C4-2B (cell line): Measurements from ENCODE around the gene TXNDC9.
"Not testable (repeated sequence)": the region's sequence is repeated elsewhere in the genome, so short reads cannot be mapped to it uniquely, and the experiment has no call there.

Experiments
- H3K27ac ChIP-seq: fragments of 450-650 bp; 2 replicates; pipeline ENCODE4 v1.5.1; 2017
- ZFX ChIP-seq: fragments of 450-650 bp; IDR thresholded peaks from 2 replicates; pipeline ENCODE4 v1.6.1; 2017
- TF ChIP-seq, protein P1 (sequence below): fragments of 450-650 bp; conservative IDR thresholded peaks from 2 replicates; pipeline ENCODE4 v1.5.1; 2017; ENCODE audit warnings: mild to moderate bottlenecking

TXNDC9 gene

DNA sequence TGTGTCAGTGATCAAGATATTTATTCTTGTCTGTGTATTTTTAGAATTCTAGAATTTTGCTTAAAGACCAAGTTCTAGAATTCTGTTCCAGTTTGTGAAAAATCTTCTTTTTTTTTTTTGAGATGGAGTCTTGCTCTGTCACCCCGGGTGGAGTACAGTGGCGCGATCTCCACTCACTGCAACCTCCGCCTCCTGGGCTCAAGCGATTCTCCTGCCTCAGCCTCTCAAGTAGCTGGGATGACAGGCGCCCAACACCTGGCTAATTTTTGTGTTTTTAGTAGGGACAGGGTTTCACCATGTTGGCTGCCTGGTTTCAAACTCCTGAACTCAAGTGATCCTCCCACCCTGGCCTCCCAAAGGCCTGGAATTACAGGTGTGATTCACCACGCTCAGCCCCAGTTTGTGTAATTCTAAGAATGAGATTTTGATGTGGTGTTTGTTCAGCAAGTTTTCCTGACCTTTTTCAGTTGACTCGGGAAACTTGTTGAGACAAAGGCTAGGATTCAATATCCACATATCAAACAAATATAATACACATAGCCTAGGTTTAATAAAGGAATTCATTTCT lies 4.6 kb upstream of the TXNDC9 start:
- TF ChIP-seq ZFX = no peak
- TF ChIP-seq, protein P1, sequence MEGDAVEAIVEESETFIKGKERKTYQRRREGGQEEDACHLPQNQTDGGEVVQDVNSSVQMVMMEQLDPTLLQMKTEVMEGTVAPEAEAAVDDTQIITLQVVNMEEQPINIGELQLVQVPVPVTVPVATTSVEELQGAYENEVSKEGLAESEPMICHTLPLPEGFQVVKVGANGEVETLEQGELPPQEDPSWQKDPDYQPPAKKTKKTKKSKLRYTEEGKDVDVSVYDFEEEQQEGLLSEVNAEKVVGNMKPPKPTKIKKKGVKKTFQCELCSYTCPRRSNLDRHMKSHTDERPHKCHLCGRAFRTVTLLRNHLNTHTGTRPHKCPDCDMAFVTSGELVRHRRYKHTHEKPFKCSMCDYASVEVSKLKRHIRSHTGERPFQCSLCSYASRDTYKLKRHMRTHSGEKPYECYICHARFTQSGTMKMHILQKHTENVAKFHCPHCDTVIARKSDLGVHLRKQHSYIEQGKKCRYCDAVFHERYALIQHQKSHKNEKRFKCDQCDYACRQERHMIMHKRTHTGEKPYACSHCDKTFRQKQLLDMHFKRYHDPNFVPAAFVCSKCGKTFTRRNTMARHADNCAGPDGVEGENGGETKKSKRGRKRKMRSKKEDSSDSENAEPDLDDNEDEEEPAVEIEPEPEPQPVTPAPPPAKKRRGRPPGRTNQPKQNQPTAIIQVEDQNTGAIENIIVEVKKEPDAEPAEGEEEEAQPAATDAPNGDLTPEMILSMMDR = no peak
- no peak overlapping the region for H3K27ac ChIP-seq

DNA sequence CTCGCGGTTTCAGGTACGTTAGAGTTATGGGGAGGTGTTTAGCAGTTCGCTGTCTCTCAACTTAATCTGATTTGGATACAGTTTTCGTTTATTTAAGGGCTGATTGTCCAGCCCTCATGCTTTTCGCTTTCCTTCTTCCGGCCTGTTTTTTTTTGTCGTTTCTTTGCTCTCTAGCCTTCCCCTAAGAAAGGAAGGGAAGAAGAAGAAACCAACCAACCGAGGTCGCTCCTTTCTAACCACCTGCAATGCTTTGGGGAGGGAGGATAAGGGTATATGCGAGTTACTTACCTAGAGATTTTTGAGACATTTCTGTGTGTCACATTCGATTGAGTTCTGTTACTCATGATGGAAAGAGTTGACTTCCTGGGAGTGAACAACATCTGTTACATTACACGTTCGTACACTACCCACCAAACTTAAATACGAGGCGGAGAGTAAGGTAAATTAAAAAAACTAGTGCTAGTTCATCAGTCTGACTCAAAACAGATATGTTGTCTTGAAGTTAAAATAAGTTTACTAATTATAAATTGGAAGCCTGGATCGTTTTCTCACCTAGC lies 2.0 kb upstream of the TXNDC9 start:
- H3K27ac ChIP-seq = peak overlapping the region; percentile 86

DNA sequence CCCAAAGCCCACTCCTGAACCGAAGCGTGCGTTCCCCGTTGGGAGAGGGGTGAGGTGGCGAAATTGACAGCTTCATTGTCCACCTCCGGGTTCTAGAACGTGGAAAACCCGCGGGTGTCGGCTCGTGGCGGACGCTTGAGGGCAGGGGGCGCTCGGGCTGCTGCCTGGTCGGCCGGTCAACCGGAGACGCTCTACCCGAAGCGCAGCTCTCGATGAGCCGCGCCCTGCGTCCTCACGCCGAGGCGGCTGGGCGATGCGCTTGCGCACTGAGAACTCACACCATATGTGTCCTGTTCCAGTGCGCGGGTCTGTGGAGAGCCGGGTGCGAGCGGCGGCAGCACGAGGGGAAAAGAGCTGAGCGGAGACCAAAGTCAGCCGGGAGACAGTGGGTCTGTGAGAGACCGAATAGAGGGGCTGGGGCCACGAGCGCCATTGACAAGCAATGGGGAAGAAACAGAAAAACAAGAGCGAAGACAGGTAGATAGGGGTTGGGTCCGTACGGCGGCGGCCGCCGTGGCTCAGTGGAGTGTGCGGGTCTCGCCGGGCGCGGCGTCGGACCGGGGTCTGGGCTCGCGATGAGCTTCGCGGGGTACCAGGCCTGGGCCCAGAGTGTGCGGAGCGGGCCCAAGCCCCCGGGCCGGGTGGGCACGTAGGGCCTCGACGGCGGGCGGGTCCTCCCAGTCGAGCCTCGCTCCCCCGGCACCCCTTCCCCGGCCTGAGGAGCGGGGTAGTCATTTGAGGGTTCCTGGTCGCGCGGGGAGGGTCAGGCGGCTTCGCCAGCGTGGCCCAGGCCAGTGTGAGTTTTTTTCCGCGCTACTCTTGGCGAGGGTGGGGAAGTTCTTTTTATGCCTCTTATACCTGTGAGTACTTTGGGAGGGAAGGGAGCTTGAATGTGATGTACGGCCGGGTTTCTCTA lies 1.2 kb upstream of the TXNDC9 start, which contains the start of gene EIF5B:
EIF5B (plus strand) TSS at position 277 of the 916 bp plus-strand sequence; CDS start at position 443, 166 bp downstream.
- TF ChIP-seq, protein P1 = peak; percentile 91
- peak; percentile 48; the same call in 1 of the 2 replicates for TF ChIP-seq ZFX
- peak within 1 kb of the TSS; percentile 86 for H3K27ac ChIP-seq

More for the DNA sequence above, 2.0 kb upstream of the TXNDC9 start:
- no peak for TF ChIP-seq ZFX
- TF ChIP-seq, protein P1 = no peak

DNA sequence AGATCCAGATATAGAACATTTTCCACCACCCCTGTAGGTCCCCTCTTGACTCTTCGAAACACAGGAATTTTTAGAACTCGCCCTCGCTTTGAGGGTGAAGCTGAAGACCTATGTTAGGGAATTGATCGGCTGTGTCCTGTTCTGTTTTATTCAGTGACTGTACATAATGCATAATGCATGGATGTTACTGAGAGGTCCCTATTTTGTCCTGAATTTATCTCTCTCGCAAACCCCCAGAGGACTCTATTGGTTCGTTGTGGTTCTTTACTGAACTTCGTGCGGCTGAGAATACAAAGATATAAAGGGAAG lies 625 bp upstream of the TXNDC9 start:
- H3K27ac ChIP-seq = peak overlapping the region; percentile 86
- no peak for TF ChIP-seq ZFX
- TF ChIP-seq, protein P1 = no peak

DNA sequence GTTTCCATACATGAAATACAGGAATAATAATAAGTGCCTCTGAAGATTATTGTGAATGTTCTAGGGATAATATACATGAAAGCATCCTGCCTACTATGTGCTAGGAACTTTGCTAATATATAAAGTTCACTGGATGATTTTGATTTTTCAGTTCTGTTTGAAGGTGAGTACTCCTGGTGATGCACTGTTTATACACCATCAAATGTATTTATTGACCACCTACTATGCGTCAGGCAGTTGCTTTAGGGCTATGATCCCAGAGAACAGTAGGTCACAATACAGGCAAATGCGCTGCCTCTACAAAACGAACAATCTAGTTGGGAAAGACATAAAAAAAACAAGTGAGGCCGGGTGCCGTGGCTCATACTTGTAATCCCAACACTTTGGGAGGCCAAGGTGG lies 10.7 kb downstream of the TXNDC9 start:
- TF ChIP-seq ZFX = no peak
- TF ChIP-seq, protein P1 = no peak

DNA sequence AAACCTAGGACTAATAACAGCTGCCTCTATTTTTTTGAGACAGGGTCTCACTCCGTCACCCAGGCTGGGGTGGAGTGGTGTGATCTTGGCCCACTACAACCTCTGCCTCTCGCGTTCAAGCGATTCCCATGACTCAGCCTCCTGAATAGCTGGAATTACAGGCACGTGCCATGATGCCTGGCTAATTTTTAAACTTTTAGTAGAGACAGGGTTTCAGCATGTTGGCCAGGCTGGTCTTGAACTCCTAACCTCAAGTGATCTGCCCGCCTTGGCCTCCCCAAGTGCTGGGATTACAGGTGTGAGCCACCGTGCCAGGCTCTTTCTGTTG lies 18.3 kb downstream of the TXNDC9 start:
- not testable (repeated sequence) for H3K27ac ChIP-seq

More for the DNA sequence above, 10.7 kb downstream of the TXNDC9 start:
- no peak overlapping the region for H3K27ac ChIP-seq

DNA sequence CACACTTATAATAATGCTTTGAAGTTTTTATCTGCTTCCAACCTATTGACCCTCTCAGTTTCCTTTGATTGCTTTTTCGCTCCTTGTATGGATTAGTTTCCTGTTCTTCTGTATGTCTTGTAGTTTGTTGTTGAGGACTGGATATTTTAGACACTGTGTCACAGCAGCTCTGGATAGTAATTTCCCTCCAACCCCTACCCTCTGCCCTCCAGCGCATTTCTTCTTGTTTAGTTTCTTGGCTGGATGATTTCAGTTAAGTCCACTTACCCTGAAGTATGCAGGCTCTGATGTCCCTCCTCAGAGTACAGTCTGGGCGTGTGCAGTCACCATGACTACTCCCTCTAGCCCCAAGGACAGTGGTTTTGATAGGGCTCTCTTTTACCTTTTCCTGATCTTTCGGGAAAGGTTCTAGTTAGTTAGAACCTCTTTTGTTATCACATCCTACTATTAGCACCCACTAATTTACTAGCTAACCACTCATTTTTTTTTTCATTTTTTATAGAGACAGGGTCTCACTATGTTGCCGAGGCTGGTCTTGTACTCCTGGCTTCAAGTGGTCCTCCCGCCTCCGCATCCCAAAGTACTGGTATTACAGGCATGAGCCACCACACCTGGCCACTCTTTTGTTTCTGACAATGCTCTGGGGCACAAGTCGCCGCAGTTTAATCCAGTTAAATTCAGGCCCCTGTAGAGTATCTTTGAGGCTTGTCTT lies 18.8 kb downstream of the TXNDC9 start:
- TF ChIP-seq, protein P1 = no peak
- TF ChIP-seq ZFX = no peak
- H3K27ac ChIP-seq = no peak overlapping the region

DNA sequence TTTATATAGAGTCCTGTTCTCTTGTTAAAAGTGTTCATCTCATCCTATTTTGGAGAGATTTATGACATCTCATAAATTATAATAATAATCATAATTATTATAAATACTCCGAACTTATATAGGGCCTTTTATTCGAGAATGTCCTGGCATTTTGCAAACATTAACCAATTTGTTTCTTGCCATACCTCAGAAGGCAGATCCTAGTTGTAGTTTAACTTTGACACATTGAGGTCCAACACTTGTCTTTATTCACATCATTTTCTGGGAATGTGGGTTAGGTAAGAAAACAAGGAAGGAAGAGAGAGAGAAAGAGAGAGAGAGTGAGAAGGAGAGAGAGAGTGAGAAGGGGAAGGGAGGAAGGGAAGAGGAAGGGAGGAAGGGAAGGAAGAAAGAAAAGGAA lies 35.0 kb downstream of the TXNDC9 start, which contains the start of gene LYG1:
LYG1 (minus strand) TSS at position 101 of the 400 bp plus-strand sequence. CDS start 5,527 bp downstream, outside the sequence.
- H3K27ac ChIP-seq = not testable (repeated sequence)
